Common myeloid progenitor, CD34-positive (primary cell): ENCODE results near the gene MAN2B2.

Experiments
- CTCF ChIA-PET: fragments of 350-600 bp; sonication (Branson Sonifier 250); formaldehyde crosslinking; loops from one replicate; lab custom pipeline; 2021; ENCODE audit warnings: antibody characterized with exemption; lab: Charles Lee
- POLR2A ChIA-PET: fragments of 350-600 bp; sonication (Branson Sonifier 250); formaldehyde crosslinking; loops from one replicate; lab custom pipeline; 2021; ENCODE audit warnings: antibody characterized with exemption; lab: Charles Lee
- DNase-seq, 3 donors: peaks; one replicate each; pipeline versions ENCODE4 v3.0.0 to v3.0.0-alpha.2; 2013
- H3K27ac ChIP-seq, 2 experiments: 1 replicate in 1 of 2; 2 replicates in 1 of 2; pipeline ENCODE4 v1.7.0; 2013; ENCODE audit warnings: inconsistent platforms in 2 of 2, low read length in 2 of 2, mild to moderate bottlenecking in 2 of 2, low read depth in 1 of 2, moderate library complexity in 1 of 2; ENCODE audit not compliant: severe bottlenecking in 2 of 2, insufficient read depth in 1 of 2, poor library complexity in 1 of 2
- H3K27me3 ChIP-seq, 5 experiments: replicated peaks in 2 of 5; 1 replicate in 3 of 5; 2 replicates in 2 of 5; pipeline versions ENCODE4 v1.6.1 to v1.7.0; 2013; ENCODE audit warnings: low read length in 4 of 5, mild to moderate bottlenecking in 2 of 5, moderate library complexity in 2 of 5, inconsistent platforms in 1 of 5; ENCODE audit not compliant: insufficient read depth in 5 of 5, control insufficient read depth in 4 of 5
- H3K36me3 ChIP-seq, 4 experiments: 1 replicate in 2 of 4; 2 replicates in 2 of 4; pipeline versions ENCODE4 v1.6.1 to v1.7.0; 2013; ENCODE audit warnings: low read length in 3 of 4, control low read depth in 1 of 4, mild to moderate bottlenecking in 1 of 4; ENCODE audit not compliant: control insufficient read depth in 4 of 4, insufficient read depth in 4 of 4
- H3K4me1 ChIP-seq, 4 experiments: 1 replicate in 3 of 4; 2 replicates in 1 of 4; pipeline versions ENCODE4 v1.6.1 to v1.7.1; 2013; ENCODE audit warnings: low read length in 3 of 4, mild to moderate bottlenecking in 3 of 4, control low read depth in 1 of 4, inconsistent platforms in 1 of 4, moderate library complexity in 1 of 4; ENCODE audit not compliant: control insufficient read depth in 4 of 4, insufficient read depth in 4 of 4; ENCODE audit errors: control extremely low read depth in 1 of 4
- H3K4me3 ChIP-seq, 7 experiments: 1 replicate in 4 of 7; 2 replicates in 3 of 7; pipeline versions ENCODE4 v1.5.1 to v1.7.0; 2013; ENCODE audit warnings: mild to moderate bottlenecking in 7 of 7, low read length in 6 of 7, moderate library complexity in 6 of 7, inconsistent platforms in 2 of 7, low read depth in 2 of 7, control low read depth in 1 of 7; ENCODE audit not compliant: insufficient read depth in 4 of 7, control insufficient read depth in 1 of 7; ENCODE audit errors: extremely low read depth in 1 of 7
- H3K9me3 ChIP-seq, 5 experiments: 1 replicate in 4 of 5; 2 replicates in 1 of 5; pipeline versions ENCODE4 v1.6.1 to v1.7.1; 2013; ENCODE audit warnings: low read length in 4 of 5, mild to moderate bottlenecking in 2 of 5, inconsistent platforms in 1 of 5, low read depth in 1 of 5, moderate library complexity in 1 of 5; ENCODE audit not compliant: control insufficient read depth in 4 of 5, insufficient read depth in 2 of 5; ENCODE audit errors: control extremely low read depth in 1 of 5
- WGBS: methylation state at CpG from one replicate; pipeline ENCODE4 v1.1.5; 2013; ENCODE audit not compliant: insufficient coverage; 5-methylcytosine and 5-hydroxymethylcytosine counted together

The MAN2B2 gene

GRCh38 chr4:6598641-6599040 is 23.7 kb downstream of the MAN2B2 start:
- WGBS = 96% methylated on average over 13 of the region's 13 CpGs
- CTCF ChIA-PET = no interaction called here
- POLR2A ChIA-PET = no interaction called here
- no peaks in the 10 kb centered on the region for H3K27me3 ChIP-seq
- H3K9me3 ChIP-seq = no peaks in the 10 kb centered on the region
- no peak for DNase-seq
- peaks cover 9 to 65% (median 38%) of the 10 kb centered on the region in 4 experiments for H3K36me3 ChIP-seq
- H3K4me3 ChIP-seq = no peak overlapping the region
- H3K27ac ChIP-seq = no peak overlapping the region
- H3K4me1 ChIP-seq = no peaks in the 10 kb centered on the region

GRCh38 chr4:6601661-6602250 is 26.8 kb downstream of the MAN2B2 start:
- no peak for DNase-seq
- no peaks in the 10 kb centered on the region for H3K4me1 ChIP-seq
- no peaks in the 10 kb centered on the region for H3K27me3 ChIP-seq
- H3K36me3 ChIP-seq = peaks cover 9 to 81% (median 47%) of the 10 kb centered on the region in 4 experiments
- CTCF ChIA-PET = no interaction called here
- peaks cover 0 to 11% (median 8%) of the 10 kb centered on the region in 5 experiments for H3K9me3 ChIP-seq
- no peak overlapping the region for H3K4me3 ChIP-seq
- H3K27ac ChIP-seq = no peak overlapping the region
- WGBS = 98% methylated on average over 10 of the region's 10 CpGs
- POLR2A ChIA-PET = no interaction called here

- Histone ChIP-seq H3K4me1 (no peaks in the 10 kb centered on the region), H3K27ac (no peak overlapping the region), H3K9me3 (peaks cover 0 to 11% (median 8%) of the 10 kb centered on the region in 5 experiments), H3K27me3 (no peaks in the 10 kb centered on the region), H3K4me3 (no peak overlapping the region), H3K36me3 (peaks cover 10 to 85% (median 48%) of the 10 kb centered on the region in 4 experiments)
- ChIA-PET CTCF (no interaction called here), POLR2A (no interaction called here)
- WGBS = 100% methylated on average over 6 of the region's 6 CpGs
- no peak for DNase-seq
These were observed 27.3 kb downstream of the MAN2B2 start for GRCh38 chr4:6602289-6602688.

GRCh38 chr4:6603128-6603527 is 28.1 kb downstream of the MAN2B2 start:
- no peak overlapping the region for H3K4me3 ChIP-seq
- H3K27me3 ChIP-seq = no peaks in the 10 kb centered on the region
- ChIA-PET CTCF (no interaction called here), POLR2A (no interaction called here)
- no peaks in the 10 kb centered on the region for H3K4me1 ChIP-seq
- peaks cover 0 to 11% (median 8%) of the 10 kb centered on the region in 5 experiments for H3K9me3 ChIP-seq
- 100% methylated on average over 5 of the region's 12 CpGs for WGBS
- peaks cover 14 to 83% (median 46%) of the 10 kb centered on the region in 4 experiments for H3K36me3 ChIP-seq
- DNase-seq = no peak
- H3K27ac ChIP-seq = no peak overlapping the region

- no peak overlapping the region for H3K27ac ChIP-seq
- WGBS = 99% methylated on average over 8 of the region's 8 CpGs
- peaks cover 0 to 11% (median 8%) of the 10 kb centered on the region in 5 experiments for H3K9me3 ChIP-seq
- H3K4me3 ChIP-seq = no peak overlapping the region
- H3K4me1 ChIP-seq = no peaks in the 10 kb centered on the region
- ChIA-PET CTCF (no interaction called here), POLR2A (no interaction called here)
- H3K27me3 ChIP-seq = no peaks in the 10 kb centered on the region
- no peak for DNase-seq
- peaks cover 18 to 88% (median 55%) of the 10 kb centered on the region in 4 experiments for H3K36me3 ChIP-seq
These were observed 30.1 kb downstream of the MAN2B2 start for GRCh38 chr4:6605114-6605513.

GRCh38 chr4:6605605-6606004 is 30.6 kb downstream of the MAN2B2 start:
- H3K4me3 ChIP-seq = no peak overlapping the region
- WGBS = 100% methylated on average over 2 of the region's 2 CpGs
- no peaks in the 10 kb centered on the region for H3K27me3 ChIP-seq
- H3K27ac ChIP-seq = no peak overlapping the region
- ChIA-PET POLR2A (no interaction called here), CTCF (interaction anchor here (1.5 kb wide), 1 partner anchor 17 kb away, joined by 3 read pairs; no protein-coding TSS in a partner anchor)
- no peak for DNase-seq
- no peaks in the 10 kb centered on the region for H3K4me1 ChIP-seq
- H3K36me3 ChIP-seq = peaks cover 18 to 87% (median 53%) of the 10 kb centered on the region in 4 experiments
- H3K9me3 ChIP-seq = peaks cover 0 to 11% (median 8%) of the 10 kb centered on the region in 5 experiments

- peaks cover 18 to 91% (median 55%) of the 10 kb centered on the region in 4 experiments for H3K36me3 ChIP-seq
- no peak for DNase-seq
- H3K9me3 ChIP-seq = peaks cover 0 to 11% (median 8%) of the 10 kb centered on the region in 5 experiments
- H3K4me1 ChIP-seq = no peaks in the 10 kb centered on the region
- ChIA-PET POLR2A (no interaction called here), CTCF (interaction anchor here (0.7 to 1.5 kb wide), 2 partner anchors 18 to 25 kb away, joined by 3 read pairs; no protein-coding TSS in a partner anchor)
- WGBS = 94% methylated on average over 10 of the region's 10 CpGs
- H3K27me3 ChIP-seq = no peaks in the 10 kb centered on the region
- no peak overlapping the region for H3K27ac ChIP-seq
- H3K4me3 ChIP-seq = no peak overlapping the region
These were observed 31.7 kb downstream of the MAN2B2 start for GRCh38 chr4:6606465-6607235.
